ENCODE results near the gene ITK. TPM values are rescaled to one million over a fixed set of nuclear protein-coding genes. Genes with fewer than 3 reads are reported as not detected.

ITK gene
- total and polyA plus RNA-seq, 12 donors = 0.22 to 2.7 (median 0.92) TPM; not detected in 1

- intact Hi-C loops (cut with DNase I) = no loop called here
- Histone ChIP-seq H3K27ac (no peak overlapping the region), H3K36me3 (replicated peaks in 1 of 2) (no peaks in the 10 kb centered on the region), H3K4me3 (no peak overlapping the region), H3K27me3 (no peaks in the 10 kb centered on the region), H3K9me3 (replicated peaks in 1 of 3) (no peaks in the 10 kb centered on the region), H3K4me1 (replicated peaks in 1 of 2) (no peaks in the 10 kb centered on the region)
- no peak for TF ChIP-seq POLR2A (IDR thresholded peaks at IDR 0.05)
- TF ChIP-seq, protein P1, sequence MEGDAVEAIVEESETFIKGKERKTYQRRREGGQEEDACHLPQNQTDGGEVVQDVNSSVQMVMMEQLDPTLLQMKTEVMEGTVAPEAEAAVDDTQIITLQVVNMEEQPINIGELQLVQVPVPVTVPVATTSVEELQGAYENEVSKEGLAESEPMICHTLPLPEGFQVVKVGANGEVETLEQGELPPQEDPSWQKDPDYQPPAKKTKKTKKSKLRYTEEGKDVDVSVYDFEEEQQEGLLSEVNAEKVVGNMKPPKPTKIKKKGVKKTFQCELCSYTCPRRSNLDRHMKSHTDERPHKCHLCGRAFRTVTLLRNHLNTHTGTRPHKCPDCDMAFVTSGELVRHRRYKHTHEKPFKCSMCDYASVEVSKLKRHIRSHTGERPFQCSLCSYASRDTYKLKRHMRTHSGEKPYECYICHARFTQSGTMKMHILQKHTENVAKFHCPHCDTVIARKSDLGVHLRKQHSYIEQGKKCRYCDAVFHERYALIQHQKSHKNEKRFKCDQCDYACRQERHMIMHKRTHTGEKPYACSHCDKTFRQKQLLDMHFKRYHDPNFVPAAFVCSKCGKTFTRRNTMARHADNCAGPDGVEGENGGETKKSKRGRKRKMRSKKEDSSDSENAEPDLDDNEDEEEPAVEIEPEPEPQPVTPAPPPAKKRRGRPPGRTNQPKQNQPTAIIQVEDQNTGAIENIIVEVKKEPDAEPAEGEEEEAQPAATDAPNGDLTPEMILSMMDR (IDR thresholded peaks at IDR 0.05) = peak in 1 of 6 experiments; percentile 14
- 68 to 89% (median 71%) methylated on average over 6 to 8 of the region's 8 CpGs for WGBS, 4 donors
- DNase-seq = peak in 1 of 7 donors; percentile 76
Observed at GRCh38 chr5:157303667-157304327, 123.2 kb downstream of the ITK start.

Other genes starting within 250 kb of the ITK start
- gene TIMD4, start 217.6 kb upstream of the ITK start, total RNA-seq = 1 to 10 TPM in 2 of 9 donors, under 1 TPM in 3, not detected in 4; 0.21 to 2.3 (median 0.86) TPM
- under 1 TPM in 2 of 3 donors, not detected in 1; 0.10 to 0.24 TPM for gene TIMD4, start 217.6 kb upstream of the ITK start, polyA plus RNA-seq
- under 1 TPM in 1 of 9 donors, not detected in 8; 0.33 TPM for gene HAVCR1, start 121.7 kb upstream of the ITK start, total RNA-seq
- under 1 TPM in 1 of 3 donors, not detected in 2; 0.07 TPM for gene HAVCR1, start 121.7 kb upstream of the ITK start, polyA plus RNA-seq
- gene HAVCR2, start 71.8 kb upstream of the ITK start, total RNA-seq = 10 to 100 TPM in 7 of 9 donors, 1 to 10 TPM in 2; 2.4 to 48.6 (median 16.0) TPM
- 10 to 100 TPM in 1 of 3 donors, 1 to 10 TPM in 2; 6.2 to 11.4 (median 7.4) TPM for gene HAVCR2, start 71.8 kb upstream of the ITK start, polyA plus RNA-seq
- gene MED7, start 38.0 kb upstream of the ITK start, total RNA-seq = 10 to 100 TPM in 8 of 9 donors, 1 to 10 TPM in 1; 9.5 to 45.3 (median 17.2) TPM
- 10 to 100 TPM; 16.3 to 42.4 (median 19.6) TPM for gene MED7, start 38.0 kb upstream of the ITK start, polyA plus RNA-seq
- gene GARIN3, start 14.6 kb upstream of the ITK start, total RNA-seq = not detected
- gene GARIN3, start 14.6 kb upstream of the ITK start, polyA plus RNA-seq = not detected
- gene CYFIP2, start 85.3 kb downstream of the ITK start, total RNA-seq = 100 to 1,000 TPM in 1 of 9 donors, 10 to 100 TPM in 8; 24.8 to 123 (median 56.4) TPM
- 10 to 100 TPM; 32.6 to 63.6 (median 45.0) TPM for gene CYFIP2, start 85.3 kb downstream of the ITK start, polyA plus RNA-seq

All from adrenal gland (tissue), 12 donors.